ENCODE results near the gene CNKSR2.

DNA sequence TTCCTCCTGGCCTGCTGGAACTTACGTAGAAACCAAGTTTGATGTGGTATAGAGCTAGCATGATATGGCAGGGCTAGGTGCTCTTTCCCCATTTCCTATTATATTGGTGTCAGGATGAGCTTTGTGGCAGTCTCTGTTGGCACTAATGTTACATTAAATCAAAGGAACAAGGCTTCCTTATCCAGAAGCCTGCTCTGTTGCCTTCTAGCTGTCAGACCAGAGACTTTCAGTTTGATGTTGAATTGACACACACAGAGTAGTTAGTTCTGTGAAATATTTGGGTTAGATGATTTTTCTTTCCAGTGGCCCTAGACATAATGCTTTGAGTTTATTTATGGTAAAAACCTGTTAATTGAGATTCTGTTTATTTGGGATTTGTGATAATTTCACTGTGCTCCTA, 10.0 kb downstream of the CNKSR2 start:
- TF ChIP-seq, protein P1, sequence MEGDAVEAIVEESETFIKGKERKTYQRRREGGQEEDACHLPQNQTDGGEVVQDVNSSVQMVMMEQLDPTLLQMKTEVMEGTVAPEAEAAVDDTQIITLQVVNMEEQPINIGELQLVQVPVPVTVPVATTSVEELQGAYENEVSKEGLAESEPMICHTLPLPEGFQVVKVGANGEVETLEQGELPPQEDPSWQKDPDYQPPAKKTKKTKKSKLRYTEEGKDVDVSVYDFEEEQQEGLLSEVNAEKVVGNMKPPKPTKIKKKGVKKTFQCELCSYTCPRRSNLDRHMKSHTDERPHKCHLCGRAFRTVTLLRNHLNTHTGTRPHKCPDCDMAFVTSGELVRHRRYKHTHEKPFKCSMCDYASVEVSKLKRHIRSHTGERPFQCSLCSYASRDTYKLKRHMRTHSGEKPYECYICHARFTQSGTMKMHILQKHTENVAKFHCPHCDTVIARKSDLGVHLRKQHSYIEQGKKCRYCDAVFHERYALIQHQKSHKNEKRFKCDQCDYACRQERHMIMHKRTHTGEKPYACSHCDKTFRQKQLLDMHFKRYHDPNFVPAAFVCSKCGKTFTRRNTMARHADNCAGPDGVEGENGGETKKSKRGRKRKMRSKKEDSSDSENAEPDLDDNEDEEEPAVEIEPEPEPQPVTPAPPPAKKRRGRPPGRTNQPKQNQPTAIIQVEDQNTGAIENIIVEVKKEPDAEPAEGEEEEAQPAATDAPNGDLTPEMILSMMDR (IDR thresholded peaks at IDR 0.05; ENCODE audit: low read depth, low read length) = no peak
- TF ChIP-seq POLR2A (IDR thresholded peaks at IDR 0.05; ENCODE audit: extremely low read depth, insufficient read length) (no peak), MYC (IDR thresholded peaks at IDR 0.05; ENCODE audit: low read depth, low read length) (no peak)
